NCI-H2196 (cell line): ENCODE measurements around the gene DAG1.

Source experiments
- DNase-seq: peaks from one replicate; lab custom pipeline; 2025; ENCODE audit not compliant: unreplicated experiment; lab: John Stamatoyannopoulos, UW

Gene DAG1

GRCh38 chr3:49512781-49513355, 42.8 kb downstream of the DAG1 start:
- no peak for DNase-seq

DNA sequence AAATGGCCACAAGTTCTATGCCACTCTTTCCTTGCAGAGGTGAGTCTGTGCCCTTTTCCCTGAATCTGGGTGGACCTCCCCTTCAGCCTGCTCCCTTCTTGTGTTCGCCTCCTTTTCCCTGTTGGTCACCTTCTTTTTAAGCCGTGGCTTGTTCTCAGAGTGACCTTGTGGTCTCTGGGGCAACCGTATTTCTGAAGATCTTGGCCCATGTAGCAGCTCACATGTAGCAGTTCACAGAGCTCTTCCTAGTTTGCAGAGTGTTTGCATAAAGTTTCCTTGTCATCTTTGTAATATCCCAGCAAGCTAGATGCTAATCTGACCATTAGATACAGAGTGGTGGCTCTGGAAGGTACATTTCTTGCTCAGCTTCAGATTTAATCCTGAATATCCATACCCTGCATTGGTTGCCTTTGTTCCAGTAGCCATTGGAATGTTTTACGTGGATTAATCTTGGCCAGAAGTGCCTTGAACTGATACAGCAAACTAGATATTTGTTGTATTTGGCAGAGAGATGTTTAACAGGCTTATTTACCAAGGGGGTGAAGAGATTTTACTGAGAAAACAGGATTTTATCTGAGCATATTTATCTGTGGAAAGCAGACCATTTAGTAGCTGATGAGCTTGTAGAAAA, 43.5 kb downstream of the DAG1 start:
- no peak for DNase-seq

DNA sequence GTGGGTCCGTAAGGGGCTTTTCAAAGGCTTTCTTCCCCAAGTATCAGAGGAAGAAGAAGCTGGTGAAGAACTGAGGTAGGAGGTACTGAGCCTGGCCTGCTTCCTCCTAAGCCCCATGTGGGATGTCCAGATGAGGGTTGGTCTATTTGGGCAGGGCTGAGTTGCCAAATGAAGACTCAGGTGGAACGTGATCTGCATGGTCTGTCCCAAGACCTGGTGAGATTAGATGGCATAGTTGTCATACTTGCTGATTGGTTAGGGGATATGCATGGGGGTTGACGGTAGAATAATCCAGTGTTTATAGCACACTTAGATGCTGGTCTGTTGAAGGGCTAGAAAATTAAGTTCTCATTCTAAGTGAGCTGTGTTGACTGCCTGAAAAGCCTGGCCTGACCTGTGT, 47.9 kb downstream of the DAG1 start:
- DNase-seq = no peak

GRCh38 chr3:49518441-49518840, 48.4 kb downstream of the DAG1 start:
- DNase-seq = no peak

DNA sequence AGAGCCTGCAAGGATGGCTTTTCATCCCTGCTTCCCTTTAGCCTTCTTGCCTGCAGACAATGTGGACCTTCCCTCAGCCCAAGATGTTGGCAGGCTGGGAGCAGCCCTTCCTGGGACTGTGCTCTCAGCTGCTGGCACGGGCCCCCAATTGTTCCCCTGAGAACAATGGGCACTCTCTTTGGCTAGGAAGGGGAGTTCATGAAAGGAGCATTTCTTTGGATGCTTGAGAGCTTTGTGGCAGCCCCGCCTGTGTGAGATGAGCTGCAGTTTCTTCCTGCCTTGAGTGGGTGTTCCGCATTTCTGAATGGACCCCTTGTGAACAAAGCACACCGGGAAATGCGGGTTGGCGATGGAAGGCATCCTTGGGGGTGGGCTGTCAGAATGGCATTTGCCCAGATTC, 49.2 kb downstream of the DAG1 start:
- DNase-seq = no peak

DNA sequence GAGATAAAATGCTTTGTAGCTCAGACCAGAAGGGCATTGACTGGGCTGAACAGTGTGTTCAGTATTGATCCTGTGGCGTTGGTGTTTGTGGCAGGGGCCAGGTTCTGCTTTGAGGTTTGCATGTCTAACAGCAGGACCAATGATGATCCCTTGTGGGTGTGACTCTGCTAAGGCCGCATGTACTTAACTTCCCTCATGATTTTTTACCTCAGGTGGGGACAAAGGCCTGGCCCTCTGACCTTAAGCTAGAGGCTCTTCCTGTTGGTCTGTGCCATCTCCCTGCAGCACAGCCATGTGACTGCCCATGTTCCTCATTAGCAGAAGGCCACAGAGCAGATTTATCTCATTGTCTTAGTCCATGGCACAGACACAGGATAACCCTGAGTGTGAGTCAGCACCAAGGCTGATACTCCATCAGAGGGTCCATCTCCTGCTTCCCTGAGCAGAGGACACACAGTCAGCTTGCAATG, 49.9 kb downstream of the DAG1 start:
- DNase-seq = no peak

DNA sequence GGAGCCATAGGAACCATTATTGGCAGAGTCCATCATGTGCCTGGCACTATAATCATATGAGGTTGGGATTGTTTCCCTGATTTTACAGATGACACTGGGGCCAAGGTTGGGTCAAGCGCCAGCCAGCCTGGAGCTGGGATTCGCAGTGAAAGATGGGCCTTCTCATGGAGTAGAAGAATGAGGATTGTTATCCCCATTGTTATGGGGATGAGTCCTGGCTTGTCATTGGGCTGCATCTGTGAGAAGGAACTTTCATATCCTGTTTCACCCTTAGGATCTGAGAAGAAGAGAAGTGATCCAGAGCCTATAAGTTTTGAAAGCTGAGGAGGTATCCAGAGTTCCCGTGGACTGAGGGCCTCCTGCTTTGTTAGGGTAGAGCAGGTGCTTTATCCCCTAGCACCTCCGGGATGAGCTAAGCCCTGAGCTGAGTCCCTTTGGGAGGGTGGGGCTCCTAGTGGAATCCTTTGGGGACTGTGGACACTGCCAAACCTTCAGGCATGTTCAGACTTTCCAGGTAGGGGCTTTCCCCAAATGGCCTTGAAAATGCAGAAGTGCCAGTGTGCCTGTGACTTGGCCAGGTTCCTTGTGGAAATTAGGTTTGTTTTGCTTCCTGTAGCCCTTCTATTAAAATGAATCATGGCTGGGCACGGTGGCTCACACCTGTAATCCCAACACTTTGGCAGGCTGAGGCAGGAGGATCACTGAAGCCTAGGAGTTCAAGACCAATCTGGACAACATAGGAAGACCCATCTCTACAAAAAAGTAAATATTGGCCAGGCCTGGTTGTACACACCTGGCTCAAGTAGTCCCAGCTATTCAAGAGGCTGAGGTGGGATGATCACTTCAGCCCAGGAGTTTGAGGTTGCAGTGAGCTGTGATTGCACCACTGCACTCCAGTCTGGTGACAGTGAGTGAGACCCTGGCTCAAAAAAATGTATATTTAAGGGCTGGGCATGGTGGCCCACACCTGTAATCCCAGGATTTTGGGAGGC, 54.0 kb downstream of the DAG1 start:
- peak; percentile 2 for DNase-seq

DNA sequence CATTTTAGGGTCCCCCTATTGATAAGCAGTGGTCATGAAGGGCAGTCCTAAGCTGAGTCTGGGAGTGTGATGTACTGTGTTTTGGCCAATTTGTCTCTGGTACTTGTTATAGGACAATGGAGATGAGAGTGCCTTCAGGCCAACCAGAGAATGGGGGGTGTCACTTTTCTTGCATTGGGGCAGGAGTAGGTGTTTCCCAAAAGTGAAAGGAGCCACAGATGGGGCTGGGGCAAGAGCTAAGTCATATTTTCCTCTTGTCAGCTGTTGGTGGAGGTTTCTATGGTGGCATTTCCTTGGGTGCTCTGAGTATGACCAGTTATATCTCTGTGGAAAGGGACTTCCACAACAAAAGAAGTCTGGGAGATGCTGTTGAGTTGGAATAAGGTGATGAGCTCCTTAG, 59.5 kb downstream of the DAG1 start:
- DNase-seq = no peak

- no peak for DNase-seq
These were observed 60.2 kb downstream of the DAG1 start for GRCh38 chr3:49530231-49530630.

DNA sequence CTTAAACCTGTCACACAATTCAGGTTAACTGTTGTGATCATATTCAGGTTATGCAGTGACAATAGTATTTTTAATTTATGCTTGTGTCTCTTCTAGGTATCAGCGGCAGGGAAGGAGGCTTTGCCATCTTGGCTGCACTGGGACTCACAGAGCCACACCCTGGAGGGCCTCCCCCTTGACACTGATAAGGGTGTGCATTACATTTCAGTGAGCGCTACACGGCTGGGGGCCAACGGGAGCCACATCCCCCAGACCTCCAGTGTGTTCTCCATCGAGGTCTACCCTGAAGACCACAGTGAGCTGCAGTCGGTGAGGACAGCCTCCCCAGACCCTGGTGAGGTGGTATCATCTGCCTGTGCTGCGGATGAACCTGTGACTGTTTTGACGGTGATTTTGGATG, 60.6 kb downstream of the DAG1 start:
- DNase-seq = no peak

DNA sequence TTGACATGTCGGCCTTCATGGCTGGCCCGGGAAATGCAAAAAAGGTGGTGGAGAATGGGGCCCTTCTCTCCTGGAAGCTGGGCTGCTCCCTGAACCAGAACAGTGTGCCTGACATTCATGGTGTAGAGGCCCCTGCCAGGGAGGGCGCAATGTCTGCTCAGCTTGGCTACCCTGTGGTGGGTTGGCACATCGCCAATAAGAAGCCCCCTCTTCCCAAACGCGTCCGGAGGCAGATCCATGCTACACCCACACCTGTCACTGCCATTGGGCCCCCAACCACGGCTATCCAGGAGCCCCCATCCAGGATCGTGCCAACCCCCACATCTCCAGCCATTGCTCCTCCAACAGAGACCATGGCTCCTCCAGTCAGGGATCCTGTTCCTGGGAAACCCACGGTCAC, 61.2 kb downstream of the DAG1 start:
- no peak for DNase-seq

DNA sequence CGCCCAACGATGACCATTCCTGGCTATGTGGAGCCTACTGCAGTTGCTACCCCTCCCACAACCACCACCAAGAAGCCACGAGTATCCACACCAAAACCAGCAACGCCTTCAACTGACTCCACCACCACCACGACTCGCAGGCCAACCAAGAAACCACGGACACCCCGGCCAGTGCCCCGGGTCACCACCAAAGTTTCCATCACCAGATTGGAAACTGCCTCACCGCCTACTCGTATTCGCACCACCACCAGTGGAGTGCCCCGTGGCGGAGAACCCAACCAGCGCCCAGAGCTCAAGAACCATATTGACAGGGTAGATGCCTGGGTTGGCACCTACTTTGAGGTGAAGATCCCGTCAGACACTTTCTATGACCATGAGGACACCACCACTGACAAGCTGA, 61.6 kb downstream of the DAG1 start:
- DNase-seq = no peak

DNA sequence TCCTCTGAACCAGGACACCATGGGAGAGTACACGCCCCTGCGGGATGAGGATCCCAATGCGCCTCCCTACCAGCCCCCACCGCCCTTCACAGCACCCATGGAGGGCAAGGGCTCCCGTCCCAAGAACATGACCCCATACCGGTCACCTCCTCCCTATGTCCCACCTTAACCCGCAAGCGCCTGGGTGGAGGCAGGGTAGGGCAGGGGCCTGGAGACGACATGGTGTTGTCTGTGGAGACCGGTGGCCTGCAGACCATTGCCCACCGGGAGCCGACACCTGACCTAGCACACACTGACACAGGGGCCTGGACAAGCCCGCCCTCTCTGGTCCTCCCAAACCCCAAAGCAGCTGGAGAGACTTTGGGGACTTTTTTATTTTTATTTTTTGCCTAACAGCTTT, 63.0 kb downstream of the DAG1 start:
- no peak for DNase-seq

- no peak for DNase-seq
These were observed 63.9 kb downstream of the DAG1 start for GRCh38 chr3:49533786-49534519.

- DNase-seq = peak; percentile 86
These were observed 64.7 kb downstream of the DAG1 start for GRCh38 chr3:49534581-49535441.

DNA sequence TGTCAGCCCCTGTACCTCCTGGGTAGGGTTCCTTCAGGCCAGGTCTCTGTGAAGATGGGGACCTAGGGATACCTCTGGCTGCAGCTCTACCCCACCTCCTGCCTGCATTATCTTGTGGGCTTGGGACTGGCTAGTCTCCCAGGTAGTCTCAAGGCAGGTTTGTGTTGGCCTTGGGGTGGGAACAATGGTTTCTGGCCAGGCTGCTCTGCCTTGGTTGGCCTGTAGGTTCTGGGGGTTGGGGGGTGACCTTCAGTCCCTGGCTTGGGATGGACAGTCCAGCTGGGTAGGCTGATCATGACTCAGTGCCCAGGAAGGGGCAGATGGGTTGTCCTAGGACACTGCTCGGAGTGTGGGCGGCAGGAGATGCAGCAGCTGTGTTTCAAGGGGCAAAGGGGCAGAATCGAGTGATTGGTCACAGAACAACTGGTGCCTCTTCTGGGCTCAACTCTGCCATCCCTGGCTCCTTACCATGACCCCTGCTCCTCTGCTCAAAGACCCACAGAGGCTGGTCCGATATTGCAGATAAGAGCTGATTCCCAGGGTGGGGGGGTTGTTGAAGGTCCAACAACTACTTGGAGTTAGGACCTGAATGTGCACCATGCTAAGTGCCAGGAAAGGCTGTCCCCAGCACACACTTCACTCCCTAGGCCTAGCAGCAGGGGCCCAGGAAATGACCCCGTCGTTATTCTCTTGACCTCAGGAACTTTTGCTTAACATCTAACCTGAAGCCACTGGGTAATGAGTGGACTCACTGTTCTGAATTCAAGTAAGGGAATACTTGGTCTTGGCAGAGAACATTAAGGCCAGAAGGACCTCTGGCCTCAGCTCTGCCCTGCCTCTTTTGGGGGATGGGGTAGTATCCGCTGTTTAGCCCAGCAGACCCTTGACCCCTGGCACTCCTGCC, 66.2 kb downstream of the DAG1 start:
- DNase-seq = no peak

GRCh38 chr3:49536875-49537533, 66.9 kb downstream of the DAG1 start:
- DNase-seq = no peak

DNA sequence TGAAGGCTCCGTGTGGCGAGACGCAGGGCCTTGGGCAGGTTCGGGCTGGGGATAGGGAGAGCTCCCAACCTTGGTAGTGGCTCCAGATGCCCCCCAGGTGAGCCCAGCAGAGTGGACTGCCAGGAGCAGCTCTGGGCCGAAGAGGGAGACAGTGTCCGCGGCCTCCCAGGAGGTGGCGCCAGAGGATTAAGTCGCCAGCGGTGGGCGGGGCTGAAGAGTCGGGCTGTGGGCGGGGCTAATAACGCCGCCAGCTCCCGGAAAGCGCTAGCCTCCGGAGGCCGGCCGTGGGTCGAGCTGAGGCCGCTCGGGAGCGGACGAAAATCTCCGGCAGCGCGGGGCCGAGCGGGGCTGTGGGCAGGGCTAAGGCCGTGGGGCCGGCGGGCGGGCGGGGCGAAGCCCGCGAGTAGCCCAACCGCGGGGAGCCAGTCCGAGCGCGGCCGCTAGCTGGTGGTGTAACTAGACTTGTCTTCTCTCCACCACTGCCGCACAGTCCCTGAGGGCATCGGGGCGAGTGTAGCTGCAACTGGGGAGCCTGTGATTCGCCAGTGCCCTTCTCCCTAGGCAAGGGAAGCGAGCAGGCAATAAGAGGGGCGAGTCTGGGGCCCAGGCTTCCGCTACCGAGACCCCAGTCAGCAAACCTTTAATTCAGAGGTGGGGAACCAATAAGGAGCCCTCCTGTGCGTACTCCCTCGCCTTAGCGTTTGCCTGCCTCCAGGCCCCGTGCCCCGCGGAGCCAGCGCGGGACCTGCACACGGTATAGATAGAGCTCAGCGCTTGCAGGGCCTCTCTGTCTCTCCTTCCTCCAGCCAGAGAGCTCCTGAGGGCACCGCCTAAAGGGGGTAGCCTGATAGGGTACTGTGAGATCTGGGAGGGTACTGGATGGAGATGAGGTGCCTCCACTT, 69.8 kb downstream of the DAG1 start:
- DNase-seq = peak; percentile 86
